GM12878 (cell line): Measurements from ENCODE around the gene DIAPH2. TPM values are rescaled to one million over a fixed set of nuclear protein-coding genes. Genes with fewer than 3 reads are reported as not detected.

Source experiments
- ATAC-seq: fragments of 200-7000 bp; cut with Tn5 transposase; 3 replicates; pipeline ENCODE4 v1.9.1; 2020; ENCODE audit warnings: mild to moderate bottlenecking, moderate library complexity
- BruUV-seq: library from RNA; stranded (reverse); fragments of 400-500 nt; replicated peaks from 2 replicates; lab custom pipeline; 2021; lab: Mats Ljungman, UMichigan
- CTCF ChIA-PET: fragments of 300-600 bp; sonication (Branson Sonifier 250); formaldehyde crosslinking; extraction: SDS; loops from one replicate; lab custom pipeline; 2021; ENCODE audit warnings: inconsistent platforms; lab: Yijun Ruan, JAX
- POLR2A ChIA-PET: fragments of 350-600 bp; formaldehyde crosslinking; extraction: SDS; loops from one replicate; lab custom pipeline; 2021; ENCODE audit warnings: inconsistent platforms; lab: Charles Lee
- RAD21 ChIA-PET: fragments of 300-600 bp; sonication (Branson Sonifier 250); formaldehyde crosslinking; loops from one replicate; lab custom pipeline; 2023; ENCODE audit warnings: antibody characterized with exemption; ENCODE audit not compliant: unreplicated experiment; lab: Charles Lee
- SMC1A ChIA-PET: fragments of 300-600 bp; sonication (Branson Sonifier 250); formaldehyde crosslinking; loops from one replicate; lab custom pipeline; 2023; ENCODE audit not compliant: unreplicated experiment, uncharacterized antibody; lab: Charles Lee
- DNase-seq: peaks from one replicate; pipeline ENCODE4 v3.0.0-alpha.2; 2011; ENCODE audit warnings: low read depth, low spot score
- FAIRE-seq: peaks from 3 replicates; lab custom pipeline; 2011; peaks lifted over from hg19 to GRCh38; lab: Jason Lieb, UNC
- H2AFZ ChIP-seq: 2 replicates; pipeline ENCODE4 v1.6.0; 2011; ENCODE audit warnings: low read depth, low read length, control low read depth; ENCODE audit not compliant: control insufficient read depth
- H3K27ac ChIP-seq: 2 replicates; pipeline ENCODE4 v1.5.1; 2011; ENCODE audit warnings: control low read depth; ENCODE audit not compliant: control insufficient read depth, insufficient read depth
- H3K27me3 ChIP-seq, 2 experiments: replicated peaks in 1 of 2; 2 replicates each; pipeline versions ENCODE4 v1.6.0 to v1.6.1; 2011; ENCODE audit warnings: low read length in 1 of 2; ENCODE audit not compliant: control insufficient read depth in 2 of 2, insufficient read depth in 2 of 2
- H3K36me3 ChIP-seq, 2 experiments: 2 replicates each; pipeline ENCODE4 v1.5.1; 2011; ENCODE audit warnings: low read length in 1 of 2; ENCODE audit not compliant: control insufficient read depth in 2 of 2, insufficient read depth in 2 of 2
- H3K4me1 ChIP-seq: 2 replicates; pipeline ENCODE4 v1.6.1; 2011; ENCODE audit warnings: mild to moderate bottlenecking, low read length, moderate library complexity, mixed read lengths; ENCODE audit not compliant: control insufficient read depth, insufficient read depth
- H3K4me2 ChIP-seq: 2 replicates; pipeline ENCODE4 v1.6.0; 2011; ENCODE audit warnings: control low read depth; ENCODE audit not compliant: control insufficient read depth, insufficient read depth
- H3K4me3 ChIP-seq: fragments of 200-600 bp; sonication (generic); 2 replicates; pipeline ENCODE4 v1.5.1; 2016
- H3K79me2 ChIP-seq: 2 replicates; pipeline ENCODE4 v1.6.0; 2011; ENCODE audit warnings: low read length; ENCODE audit not compliant: control insufficient read depth, insufficient read depth
- H3K9ac ChIP-seq: 2 replicates; pipeline ENCODE4 v1.8.0; 2011; ENCODE audit warnings: low read length, control low read depth, mixed read lengths; ENCODE audit not compliant: control insufficient read depth, insufficient read depth
- H3K9me3 ChIP-seq: replicated peaks from 3 replicates; pipeline ENCODE4 v1.5.1; 2011; ENCODE audit warnings: mild to moderate bottlenecking, low read length; ENCODE audit not compliant: control insufficient read depth, insufficient read depth
- H4K20me1 ChIP-seq: 2 replicates; pipeline ENCODE4 v1.6.0; 2011; ENCODE audit not compliant: control insufficient read depth, insufficient read depth
- BCL11A ChIP-seq: IDR thresholded peaks from 2 replicates; pipeline ENCODE4 v1.6.1; 2011; ENCODE audit warnings: low read depth, low read length
- JUND ChIP-seq: IDR thresholded peaks from 2 replicates; pipeline ENCODE4 v1.6.1; 2012; ENCODE audit warnings: low read depth, mild to moderate bottlenecking, low read length, improper control_type of control experiment, moderate library complexity
- PAX8 ChIP-seq: fragments of 450-650 bp; IDR thresholded peaks from 2 replicates; pipeline ENCODE4 v1.6.1; 2017; ENCODE audit warnings: mild to moderate bottlenecking, moderate library complexity
- POLR2AphosphoS2 ChIP-seq: IDR thresholded peaks from 2 replicates; pipeline ENCODE4 v1.6.1; 2011; ENCODE audit warnings: low read depth, mild to moderate bottlenecking, low read length, improper control_type of control experiment, moderate library complexity
- ZNF24 ChIP-seq: fragments of 450-650 bp; IDR thresholded peaks from 2 replicates; pipeline ENCODE4 v1.6.1; 2017; ENCODE audit warnings: antibody characterized with exemption, mild to moderate bottlenecking
- WGBS: methylation state at CpG from one replicate; pipeline ENCODE4 v1.1.6; 2016; ENCODE audit warnings: low lambda C conversion rate; ENCODE audit not compliant: insufficient replicate concordance, insufficient coverage; ENCODE audit errors: missing lambda C conversion rate; 5-methylcytosine and 5-hydroxymethylcytosine counted together
- in situ Hi-C: fragments of 300-500 bp; cut with MboI; formaldehyde crosslinking; loops from 9 replicates; pipeline ENCODE4 v1.14.3; 2018; ENCODE audit warnings: mixed read lengths
- intact Hi-C: fragments of 100-400 bp; cut with micrococcal nuclease; formaldehyde crosslinking; loops from one replicate; pipeline ENCODE4 v1.14.2; 2022; ENCODE audit not compliant: unreplicated experiment
- polyA plus RNA-seq, 11 experiments: library from polyadenylated mRNA; depleted of rRNA in 4 of 11; unstranded in 6 of 11; stranded (reverse) in 5 of 11; fragments of >200 nt; fragmentation: Nextera tagmentation in 4 of 11; fragmentation: Illumina TruSeq in 1 of 11; extraction: Ambion mirVana in 4 of 11; extraction: Trizol in 1 of 11; gene quantifications; 1 replicate in 1 of 11; 2 replicates in 10 of 11; pipeline versions ENCODE4 v1.2.1 to v1.2.3, GENCODE V29; 2011 to 2016; ENCODE audit warnings: inconsistent platforms in 2 of 11, missing spikeins in 2 of 11, low read depth in 1 of 11
- total RNA-seq, 4 experiments: library from RNA; depleted of rRNA in 3 of 4; stranded (reverse); fragments of >200 nt in 3 of 4; fragmentation: Illumina TruSeq in 1 of 4; extraction: Trizol in 1 of 4; gene quantifications; 2 replicates each; pipeline versions ENCODE4 v1.2.1 to v1.2.3, GENCODE V29; 2013 to 2021
- TF ChIP-seq, protein P1 (sequence below): IDR thresholded peaks from 2 replicates; pipeline ENCODE4 v1.6.1; 2012; ENCODE audit warnings: mild to moderate bottlenecking, low read depth, low read length
- TF ChIP-seq, protein P2 (sequence below): IDR thresholded peaks from 2 replicates; pipeline ENCODE4 v1.6.1; 2011; ENCODE audit warnings: borderline replicate concordance, low read depth, mild to moderate bottlenecking, moderate library complexity, low read length; ENCODE audit not compliant: insufficient read depth, poor library complexity, severe bottlenecking
- TF ChIP-seq, protein P3 (sequence below): fragments of 450-650 bp; IDR thresholded peaks from 2 replicates; pipeline ENCODE4 v1.6.1; 2017; ENCODE audit warnings: antibody characterized with exemption, mild to moderate bottlenecking, moderate library complexity
- TF ChIP-seq, protein P4 (sequence below): fragments of 450-650 bp; formaldehyde crosslinking; IDR thresholded peaks from 2 replicates; pipeline ENCODE4 v1.4.0; 2022; ENCODE audit warnings: mild to moderate bottlenecking, moderate library complexity

The DIAPH2 gene
- total and polyA plus RNA-seq, 10 of the 15 experiments (the other 5 are each of a cell fraction or from before 2014, with no cell fraction given), result 2.2 to 16.6 (median 8.8) TPM

DNA sequence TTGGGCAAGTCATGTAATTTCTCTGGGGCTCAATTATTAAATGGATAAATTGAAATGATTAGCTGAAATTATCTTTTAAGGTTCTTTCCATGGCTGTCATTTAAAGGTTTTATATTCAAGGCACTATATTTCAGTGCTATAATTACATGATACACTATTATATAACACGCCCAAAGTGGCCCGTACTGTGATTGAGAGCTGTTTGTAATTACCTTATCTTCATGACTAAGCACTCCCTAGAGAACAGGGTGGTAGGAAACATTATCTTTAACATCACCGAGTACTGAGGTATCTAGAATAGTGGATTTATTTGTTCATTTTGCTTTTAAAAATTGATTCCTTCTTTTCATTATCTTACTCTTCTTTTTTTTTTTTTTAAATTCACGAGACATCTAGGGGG lies 79.0 kb downstream of the DIAPH2 start:
- Histone ChIP-seq H3K27me3 (no peaks in the 10 kb centered on the region), H2AFZ (no peak overlapping the region), H3K4me3 (no peak overlapping the region), H3K9ac (no peak overlapping the region), H3K27ac (no peak overlapping the region), H3K4me2 (no peak overlapping the region), H4K20me1 (no peaks in the 10 kb centered on the region), H3K36me3 (no peaks in the 10 kb centered on the region), H3K4me1 (peaks cover 3% of the 10 kb centered on the region), H3K9me3 (no peaks in the 10 kb centered on the region), H3K79me2 (no peaks in the 10 kb centered on the region)
- RAD21 ChIA-PET, result interaction anchor here (1.3 kb wide), 1 partner anchor 79 kb away, joined by 4 read pairs; no protein-coding TSS in a partner anchor
- BruUV-seq, result no TSS peak
- no peak for ATAC-seq
- WGBS, result 62% methylated on average over 3 of the region's 4 CpGs
- intact Hi-C loops (loop anchor here (10.0 kb wide), 1 partner anchor 389 kb away; no protein-coding TSS in a partner anchor), in situ Hi-C loops (loop anchor here (10.0 kb wide), 1 partner anchor 921 kb away; no protein-coding TSS in a partner anchor)
- CTCF ChIA-PET, result no interaction called here
- no peak for DNase-seq
- FAIRE-seq, result no peak
- SMC1A ChIA-PET, result no interaction called here
- POLR2A ChIA-PET, result no interaction called here
- TF ChIP-seq, protein P1, sequence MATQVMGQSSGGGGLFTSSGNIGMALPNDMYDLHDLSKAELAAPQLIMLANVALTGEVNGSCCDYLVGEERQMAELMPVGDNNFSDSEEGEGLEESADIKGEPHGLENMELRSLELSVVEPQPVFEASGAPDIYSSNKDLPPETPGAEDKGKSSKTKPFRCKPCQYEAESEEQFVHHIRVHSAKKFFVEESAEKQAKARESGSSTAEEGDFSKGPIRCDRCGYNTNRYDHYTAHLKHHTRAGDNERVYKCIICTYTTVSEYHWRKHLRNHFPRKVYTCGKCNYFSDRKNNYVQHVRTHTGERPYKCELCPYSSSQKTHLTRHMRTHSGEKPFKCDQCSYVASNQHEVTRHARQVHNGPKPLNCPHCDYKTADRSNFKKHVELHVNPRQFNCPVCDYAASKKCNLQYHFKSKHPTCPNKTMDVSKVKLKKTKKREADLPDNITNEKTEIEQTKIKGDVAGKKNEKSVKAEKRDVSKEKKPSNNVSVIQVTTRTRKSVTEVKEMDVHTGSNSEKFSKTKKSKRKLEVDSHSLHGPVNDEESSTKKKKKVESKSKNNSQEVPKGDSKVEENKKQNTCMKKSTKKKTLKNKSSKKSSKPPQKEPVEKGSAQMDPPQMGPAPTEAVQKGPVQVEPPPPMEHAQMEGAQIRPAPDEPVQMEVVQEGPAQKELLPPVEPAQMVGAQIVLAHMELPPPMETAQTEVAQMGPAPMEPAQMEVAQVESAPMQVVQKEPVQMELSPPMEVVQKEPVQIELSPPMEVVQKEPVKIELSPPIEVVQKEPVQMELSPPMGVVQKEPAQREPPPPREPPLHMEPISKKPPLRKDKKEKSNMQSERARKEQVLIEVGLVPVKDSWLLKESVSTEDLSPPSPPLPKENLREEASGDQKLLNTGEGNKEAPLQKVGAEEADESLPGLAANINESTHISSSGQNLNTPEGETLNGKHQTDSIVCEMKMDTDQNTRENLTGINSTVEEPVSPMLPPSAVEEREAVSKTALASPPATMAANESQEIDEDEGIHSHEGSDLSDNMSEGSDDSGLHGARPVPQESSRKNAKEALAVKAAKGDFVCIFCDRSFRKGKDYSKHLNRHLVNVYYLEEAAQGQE, result no peak
- no peak for TF ChIP-seq BCL11A
- TF ChIP-seq PAX8, result no peak
- TF ChIP-seq, protein P2, sequence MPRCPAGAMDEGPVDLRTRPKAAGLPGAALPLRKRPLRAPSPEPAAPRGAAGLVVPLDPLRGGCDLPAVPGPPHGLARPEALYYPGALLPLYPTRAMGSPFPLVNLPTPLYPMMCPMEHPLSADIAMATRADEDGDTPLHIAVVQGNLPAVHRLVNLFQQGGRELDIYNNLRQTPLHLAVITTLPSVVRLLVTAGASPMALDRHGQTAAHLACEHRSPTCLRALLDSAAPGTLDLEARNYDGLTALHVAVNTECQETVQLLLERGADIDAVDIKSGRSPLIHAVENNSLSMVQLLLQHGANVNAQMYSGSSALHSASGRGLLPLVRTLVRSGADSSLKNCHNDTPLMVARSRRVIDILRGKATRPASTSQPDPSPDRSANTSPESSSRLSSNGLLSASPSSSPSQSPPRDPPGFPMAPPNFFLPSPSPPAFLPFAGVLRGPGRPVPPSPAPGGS, result no peak
- TF ChIP-seq, protein P3, sequence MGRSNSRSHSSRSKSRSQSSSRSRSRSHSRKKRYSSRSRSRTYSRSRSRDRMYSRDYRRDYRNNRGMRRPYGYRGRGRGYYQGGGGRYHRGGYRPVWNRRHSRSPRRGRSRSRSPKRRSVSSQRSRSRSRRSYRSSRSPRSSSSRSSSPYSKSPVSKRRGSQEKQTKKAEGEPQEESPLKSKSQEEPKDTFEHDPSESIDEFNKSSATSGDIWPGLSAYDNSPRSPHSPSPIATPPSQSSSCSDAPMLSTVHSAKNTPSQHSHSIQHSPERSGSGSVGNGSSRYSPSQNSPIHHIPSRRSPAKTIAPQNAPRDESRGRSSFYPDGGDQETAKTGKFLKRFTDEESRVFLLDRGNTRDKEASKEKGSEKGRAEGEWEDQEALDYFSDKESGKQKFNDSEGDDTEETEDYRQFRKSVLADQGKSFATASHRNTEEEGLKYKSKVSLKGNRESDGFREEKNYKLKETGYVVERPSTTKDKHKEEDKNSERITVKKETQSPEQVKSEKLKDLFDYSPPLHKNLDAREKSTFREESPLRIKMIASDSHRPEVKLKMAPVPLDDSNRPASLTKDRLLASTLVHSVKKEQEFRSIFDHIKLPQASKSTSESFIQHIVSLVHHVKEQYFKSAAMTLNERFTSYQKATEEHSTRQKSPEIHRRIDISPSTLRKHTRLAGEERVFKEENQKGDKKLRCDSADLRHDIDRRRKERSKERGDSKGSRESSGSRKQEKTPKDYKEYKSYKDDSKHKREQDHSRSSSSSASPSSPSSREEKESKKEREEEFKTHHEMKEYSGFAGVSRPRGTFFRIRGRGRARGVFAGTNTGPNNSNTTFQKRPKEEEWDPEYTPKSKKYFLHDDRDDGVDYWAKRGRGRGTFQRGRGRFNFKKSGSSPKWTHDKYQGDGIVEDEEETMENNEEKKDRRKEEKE, result no peak
- TF ChIP-seq, protein P4, sequence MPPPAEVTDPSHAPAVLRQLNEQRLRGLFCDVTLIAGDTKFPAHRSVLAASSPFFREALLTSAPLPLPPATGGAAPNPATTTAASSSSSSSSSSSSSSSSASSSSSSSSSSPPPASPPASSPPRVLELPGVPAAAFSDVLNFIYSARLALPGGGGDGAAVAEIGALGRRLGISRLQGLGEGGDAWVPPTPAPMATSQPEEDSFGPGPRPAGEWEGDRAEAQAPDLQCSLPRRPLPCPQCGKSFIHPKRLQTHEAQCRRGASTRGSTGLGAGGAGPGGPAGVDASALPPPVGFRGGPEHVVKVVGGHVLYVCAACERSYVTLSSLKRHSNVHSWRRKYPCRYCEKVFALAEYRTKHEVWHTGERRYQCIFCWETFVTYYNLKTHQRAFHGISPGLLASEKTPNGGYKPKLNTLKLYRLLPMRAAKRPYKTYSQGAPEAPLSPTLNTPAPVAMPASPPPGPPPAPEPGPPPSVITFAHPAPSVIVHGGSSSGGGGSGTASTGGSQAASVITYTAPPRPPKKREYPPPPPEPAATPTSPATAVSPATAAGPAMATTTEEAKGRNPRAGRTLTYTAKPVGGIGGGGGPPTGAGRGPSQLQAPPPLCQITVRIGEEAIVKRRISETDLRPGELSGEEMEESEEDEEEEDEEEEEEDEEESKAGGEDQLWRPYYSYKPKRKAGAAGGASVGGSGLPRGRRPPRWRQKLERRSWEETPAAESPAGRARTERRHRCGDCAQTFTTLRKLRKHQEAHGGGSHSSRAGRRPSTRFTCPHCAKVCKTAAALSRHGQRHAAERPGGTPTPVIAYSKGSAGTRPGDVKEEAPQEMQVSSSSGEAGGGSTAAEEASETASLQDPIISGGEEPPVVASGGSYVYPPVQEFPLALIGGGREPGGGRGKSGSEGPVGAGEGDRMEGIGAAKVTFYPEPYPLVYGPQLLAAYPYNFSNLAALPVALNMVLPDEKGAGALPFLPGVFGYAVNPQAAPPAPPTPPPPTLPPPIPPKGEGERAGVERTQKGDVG (CRISPR knock-in tag), result no peak
- TF ChIP-seq JUND, result no peak
- no peak for TF ChIP-seq POLR2AphosphoS2
- no peak for TF ChIP-seq ZNF24
